ENCODE results near the gene SARNP.

SARNP gene

GRCh38 chr12:55721601-55722213, 95.8 kb downstream of the SARNP start:
- DNase-seq = no peak

DNA sequence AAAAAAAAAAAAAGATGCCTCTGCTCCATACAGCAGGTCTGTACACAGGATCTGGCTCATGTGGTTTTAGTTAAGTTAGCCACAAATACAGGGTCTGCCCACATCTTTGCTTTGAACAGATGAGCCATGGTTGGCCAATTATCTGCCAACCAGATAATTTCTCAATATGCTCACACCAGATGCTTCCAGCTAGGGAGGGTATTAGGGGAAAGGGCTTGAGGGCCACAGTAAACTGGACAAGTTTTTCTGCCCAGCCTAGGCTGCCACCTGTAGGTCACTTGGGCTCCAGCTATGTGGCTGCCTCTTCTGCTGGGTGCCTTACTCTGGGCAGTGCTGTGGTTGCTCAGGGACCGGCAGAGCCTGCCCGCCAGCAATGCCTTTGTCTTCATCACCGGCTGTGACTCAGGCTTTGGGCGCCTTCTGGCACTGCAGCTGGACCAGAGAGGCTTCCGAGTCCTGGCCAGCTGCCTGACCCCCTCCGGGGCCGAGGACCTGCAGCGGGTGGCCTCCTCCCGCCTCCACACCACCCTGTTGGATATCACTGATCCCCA, 96.6 kb downstream of the SARNP start:
- DNase-seq = peak; percentile 85

DNA sequence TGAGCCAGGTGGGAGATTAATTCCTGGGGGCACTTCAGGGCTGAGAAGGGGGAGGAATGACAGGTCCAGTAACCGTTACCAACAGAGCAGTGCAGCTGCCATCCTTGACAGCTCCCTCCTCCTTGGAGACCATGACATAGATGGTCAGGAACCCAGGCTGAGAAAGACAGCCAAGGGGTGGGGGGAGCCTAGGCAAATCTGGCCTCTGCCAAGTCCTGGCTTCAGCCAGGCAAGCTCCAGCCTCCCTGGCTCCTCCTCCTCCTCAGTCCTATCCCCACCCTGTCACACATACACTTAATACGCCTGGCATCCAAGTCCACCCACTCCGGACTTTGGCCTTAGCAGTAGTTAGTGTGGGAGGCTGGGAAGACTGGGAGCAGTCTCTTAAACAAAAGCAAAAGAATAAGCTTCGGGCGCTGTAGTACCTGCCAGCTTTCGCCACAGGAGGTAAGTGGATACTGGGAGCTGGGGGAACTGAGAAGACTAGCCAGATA, 97.4 kb downstream of the SARNP start, which contains the start of gene RDH5:
Gene RDH5 (plus strand): TSS at position 323 of the 494 bp plus-strand sequence. CDS start 792 bp downstream, outside the sequence.
- peak; percentile 61 for DNase-seq

DNA sequence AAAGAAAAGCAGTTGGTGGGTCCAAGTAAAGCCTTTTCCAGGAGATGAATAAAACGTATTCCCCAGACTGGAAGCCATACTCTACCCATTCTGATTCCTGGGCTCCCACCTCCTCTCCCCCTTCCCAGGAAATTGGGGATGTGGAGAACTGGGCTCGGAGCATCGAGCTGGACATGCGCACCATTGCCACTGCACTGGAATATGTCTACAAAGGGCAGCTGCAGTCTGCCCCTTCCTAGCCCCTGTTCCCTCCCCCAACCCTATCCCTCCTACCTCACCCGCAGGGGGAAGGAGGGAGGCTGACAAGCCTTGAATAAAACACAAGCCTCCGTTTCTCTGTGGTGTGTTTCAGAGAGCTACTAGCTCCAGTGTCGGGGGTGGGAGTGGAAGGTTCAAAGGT, 98.2 kb downstream of the SARNP start:
- no peak for DNase-seq

GRCh38 chr12:55718624-55719275, 98.8 kb downstream of the SARNP start:
- DNase-seq = peak; percentile 73

GRCh38 chr12:55718015-55718414, 99.5 kb downstream of the SARNP start:
- no peak for DNase-seq

- peak; percentile 72 for DNase-seq
Measured at GRCh38 chr12:55717011-55718007, 100.2 kb downstream of the SARNP start.

- no peak for DNase-seq
Measured at GRCh38 chr12:55716582-55716957, 101.0 kb downstream of the SARNP start.

- DNase-seq = peak; percentile 97
Measured at GRCh38 chr12:55715833-55716581, 101.5 kb downstream of the SARNP start, which contains the start of gene BLOC1S1. Gene BLOC1S1, plus strand, starts transcription at chr12:55716046. Its CDS starts 6 bp downstream, at chr12:55716052.

- DNase-seq = no peak
Measured at GRCh38 chr12:55715169-55715764, 102.3 kb downstream of the SARNP start.

DNA sequence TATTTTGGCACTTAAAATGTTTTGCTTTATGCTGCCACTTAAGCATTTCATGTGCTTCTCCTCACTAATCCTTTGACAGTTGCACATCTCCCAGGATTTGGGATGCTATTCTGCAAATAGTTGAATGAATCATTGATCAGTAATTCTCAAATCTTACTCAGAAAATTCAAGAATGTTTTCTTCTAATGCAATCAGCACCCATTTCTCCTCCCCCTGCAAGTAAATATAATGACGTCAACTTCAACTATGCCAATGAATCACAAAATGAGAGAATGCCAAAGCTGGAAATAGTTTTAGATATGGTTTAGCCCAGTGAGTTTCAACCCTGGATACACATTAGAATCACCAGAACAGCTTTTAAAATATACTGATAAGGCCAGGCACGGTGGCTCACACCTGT, 103.8 kb downstream of the SARNP start:
- DNase-seq = peak; percentile 90

DNA sequence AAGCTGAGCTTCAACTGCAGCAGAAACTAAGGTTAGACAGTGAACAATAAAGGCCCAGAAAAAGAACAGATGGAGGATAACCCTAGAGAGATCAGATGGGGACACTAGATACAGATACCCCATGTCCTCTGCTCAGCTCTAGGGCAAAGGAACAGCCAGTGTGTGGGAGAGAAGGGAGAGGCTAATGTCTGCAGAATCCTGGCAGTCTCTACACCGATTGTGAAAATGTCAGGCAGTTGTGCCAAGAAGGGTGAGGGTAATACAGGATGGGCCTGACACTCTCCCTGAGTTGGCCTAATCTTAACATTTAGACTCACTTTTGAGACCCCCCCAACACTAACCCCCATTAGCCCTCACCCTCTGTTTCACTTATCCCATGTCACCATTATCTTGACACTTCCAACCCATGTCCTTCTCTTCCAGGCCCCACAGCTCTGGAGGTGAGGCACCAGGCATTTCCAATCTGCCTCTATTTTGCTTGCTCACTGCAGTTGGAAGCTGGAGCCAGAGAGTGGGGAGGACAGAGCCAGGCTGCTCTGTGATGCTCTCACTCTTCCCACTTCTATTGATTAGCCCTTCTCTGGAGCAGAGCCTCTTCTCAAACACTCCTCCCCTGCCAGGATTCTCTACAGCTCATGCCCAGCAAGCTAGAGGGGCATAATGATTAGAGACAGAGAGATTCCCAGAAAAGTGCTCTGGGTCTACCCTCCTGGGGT, 104.7 kb downstream of the SARNP start:
- no peak for DNase-seq

DNA sequence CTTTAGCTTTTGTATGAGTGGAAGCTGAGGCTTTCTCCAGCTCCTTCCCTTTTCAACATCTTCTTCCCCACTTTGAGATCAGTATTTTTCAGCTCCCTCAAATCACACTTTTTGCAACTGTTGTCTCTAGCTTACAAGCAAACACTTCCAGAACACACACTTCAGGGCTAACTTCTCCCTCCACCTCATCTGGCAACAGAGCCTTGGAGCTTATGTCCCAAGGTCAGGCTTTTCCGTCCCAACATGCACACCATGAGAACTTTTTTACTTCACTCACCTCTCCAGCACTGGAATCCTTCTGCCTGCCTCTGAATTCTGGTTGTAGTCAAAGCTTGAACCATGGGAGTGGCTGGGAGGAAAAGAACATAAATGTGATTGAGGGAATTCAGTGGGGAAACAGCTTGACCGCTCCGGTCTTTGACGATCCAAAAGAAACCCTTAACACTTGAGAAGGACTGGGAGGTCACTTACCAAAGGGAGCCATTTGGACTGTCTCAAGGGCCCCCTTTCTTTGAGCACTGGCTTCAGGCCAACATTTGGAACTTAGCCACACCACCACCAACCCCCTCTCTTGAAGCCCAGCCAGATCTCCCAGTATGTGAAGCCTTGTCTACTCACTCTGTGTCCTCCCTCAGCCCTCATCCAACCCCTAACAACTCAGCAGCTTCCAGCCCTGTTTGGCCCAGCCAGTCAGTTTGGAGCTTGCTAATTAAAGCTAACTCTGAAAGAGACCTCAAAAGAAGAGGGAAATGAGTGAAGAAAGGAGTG, 105.6 kb downstream of the SARNP start:
- peak; percentile 31 for DNase-seq

GRCh38 chr12:55708695-55709233, 108.8 kb downstream of the SARNP start:
- DNase-seq = no peak

- peak; percentile 31 for DNase-seq
Measured at GRCh38 chr12:55707841-55708694, 109.5 kb downstream of the SARNP start, which contains the start of gene ITGA7. Gene ITGA7, minus strand, starts transcription at chr12:55707904. Its CDS starts 222 bp downstream, at chr12:55707682.
